ENCODE results near the gene SLX4IP. TPM values are rescaled to one million over a fixed set of nuclear protein-coding genes. Genes with fewer than 3 reads are reported as not detected.

Gene SLX4IP
- total RNA-seq, 3 donors from 2014 or later, result 5.7 to 9.7 (median 7.7) TPM

DNA sequence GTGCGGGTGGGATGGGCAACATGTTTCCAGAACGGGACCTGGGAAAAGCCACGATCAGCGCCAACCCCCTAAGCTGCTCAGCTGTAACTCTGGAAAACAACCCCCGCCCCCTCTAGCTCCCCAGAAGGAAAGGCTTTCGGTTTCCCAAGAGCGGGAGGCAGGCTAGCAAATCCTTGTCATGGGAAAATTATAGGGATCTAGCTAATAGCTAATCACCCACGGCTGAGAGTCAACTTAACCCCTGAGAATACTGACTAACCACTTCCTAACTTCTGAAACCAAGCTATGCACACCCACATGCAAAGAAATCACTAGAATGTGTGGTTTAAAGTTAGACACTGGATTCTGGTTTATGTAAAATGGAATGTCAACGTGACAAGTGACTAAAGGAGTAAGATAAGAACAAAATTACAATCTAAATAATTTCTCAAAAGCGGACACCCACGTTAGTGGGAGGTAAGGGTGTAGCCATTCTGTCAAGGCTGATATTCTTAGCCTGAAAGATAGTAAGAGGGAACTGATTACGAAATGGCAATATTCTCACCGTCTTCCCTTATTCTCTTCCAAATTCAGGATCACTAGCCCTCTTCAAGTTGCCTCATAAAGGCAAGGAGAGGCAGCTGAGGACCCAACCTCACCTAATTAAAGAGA, 218.6 kb downstream of the SLX4IP start:
- no peak overlapping the region for H3K4me3 ChIP-seq
- H3K9me3 ChIP-seq, result no peaks in the 10 kb centered on the region
- intact Hi-C loops (cut with DNase I, micrococcal nuclease), result no loop called here
- no peak for ATAC-seq
- peaks cover 3% of the 10 kb centered on the region for H3K36me3 ChIP-seq (ENCODE audit: low read depth)
- peaks cover 16% of the 10 kb centered on the region for H3K4me1 ChIP-seq (ENCODE audit: low read depth)
- peak in 1 of 3 donors; percentile 49 for DNase-seq
- no peak for TF ChIP-seq CTCF (IDR thresholded peaks at IDR 0.05)

- Histone ChIP-seq H3K4me1 (ENCODE audit: low read depth) (peaks cover 16% of the 10 kb centered on the region), H3K9me3 (no peaks in the 10 kb centered on the region), H3K36me3 (ENCODE audit: low read depth) (peaks cover 3% of the 10 kb centered on the region), H3K4me3 (no peak overlapping the region)
- intact Hi-C loops (cut with DNase I, micrococcal nuclease), result no loop called here
- no peak for TF ChIP-seq CTCF (IDR thresholded peaks at IDR 0.05)
- ATAC-seq (no peak), DNase-seq (no peak)
Measured at GRCh38 chr20:10654250-10654610, 219.1 kb downstream of the SLX4IP start.

GRCh38 chr20:10654630-10655029, 219.5 kb downstream of the SLX4IP start:
- Histone ChIP-seq H3K4me3 (no peak overlapping the region), H3K36me3 (ENCODE audit: low read depth) (peaks cover 3% of the 10 kb centered on the region), H3K9me3 (no peaks in the 10 kb centered on the region), H3K4me1 (ENCODE audit: low read depth) (peaks cover 16% of the 10 kb centered on the region)
- DNase-seq, result peak in 2 of 3 donors; percentile 44 to 48
- TF ChIP-seq CTCF (IDR thresholded peaks at IDR 0.05), result no peak
- ATAC-seq, result peak; percentile 90
- intact Hi-C loops (cut with DNase I, micrococcal nuclease), result no loop called here

DNA sequence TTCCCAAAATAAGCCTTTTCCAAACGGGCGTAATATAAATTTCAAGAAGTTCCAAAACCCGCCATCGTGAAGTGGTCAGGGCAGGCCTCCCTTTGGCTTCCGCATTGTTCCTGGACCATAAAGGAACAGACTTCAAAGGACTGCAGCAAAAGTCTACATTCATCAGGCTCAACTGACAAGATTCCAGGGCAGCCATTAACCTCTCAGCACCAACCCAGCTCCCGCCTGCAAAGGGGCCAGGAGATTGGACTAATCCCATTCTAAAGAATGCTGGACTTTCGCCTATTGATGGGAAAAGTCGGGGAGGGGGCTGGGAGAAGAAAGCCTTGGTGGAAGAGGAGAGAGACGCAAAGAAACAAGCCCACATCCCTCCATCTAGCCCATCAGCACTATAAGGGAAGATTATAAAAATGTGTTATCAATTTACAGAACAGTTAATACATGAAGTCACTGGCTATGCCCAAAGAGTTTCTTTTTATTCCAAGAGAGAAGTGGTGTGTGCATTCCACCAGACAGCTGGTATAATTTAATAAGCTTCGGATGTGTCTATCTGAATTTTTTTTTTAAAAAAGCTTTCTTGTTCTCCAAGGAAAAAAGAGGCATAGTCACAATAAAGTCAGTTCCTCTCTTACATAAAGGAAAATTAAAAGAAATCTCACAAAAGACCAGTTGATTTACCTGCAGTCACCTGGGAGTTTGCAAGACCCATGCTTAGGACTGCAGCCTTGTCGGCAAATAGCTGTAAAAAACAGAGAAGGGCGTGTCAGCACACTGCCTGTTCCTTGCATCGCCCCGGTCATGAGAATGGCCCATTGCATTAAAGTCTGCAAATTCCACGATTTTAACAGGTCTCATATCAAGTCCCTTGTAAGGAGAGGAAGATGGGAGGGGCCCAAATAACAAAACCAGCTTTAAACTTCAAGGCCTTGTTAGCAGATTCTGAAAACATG, 220.9 kb downstream of the SLX4IP start:
- TF ChIP-seq CTCF (IDR thresholded peaks at IDR 0.05), result no peak
- peaks cover 16% of the 10 kb centered on the region for H3K4me1 ChIP-seq (ENCODE audit: low read depth)
- no peak overlapping the region for H3K4me3 ChIP-seq
- intact Hi-C loops (cut with DNase I, micrococcal nuclease), result no loop called here
- no peaks in the 10 kb centered on the region for H3K9me3 ChIP-seq
- ATAC-seq (peak; percentile 42), DNase-seq (no peak)
- peaks cover 1% of the 10 kb centered on the region for H3K36me3 ChIP-seq (ENCODE audit: low read depth)

DNA sequence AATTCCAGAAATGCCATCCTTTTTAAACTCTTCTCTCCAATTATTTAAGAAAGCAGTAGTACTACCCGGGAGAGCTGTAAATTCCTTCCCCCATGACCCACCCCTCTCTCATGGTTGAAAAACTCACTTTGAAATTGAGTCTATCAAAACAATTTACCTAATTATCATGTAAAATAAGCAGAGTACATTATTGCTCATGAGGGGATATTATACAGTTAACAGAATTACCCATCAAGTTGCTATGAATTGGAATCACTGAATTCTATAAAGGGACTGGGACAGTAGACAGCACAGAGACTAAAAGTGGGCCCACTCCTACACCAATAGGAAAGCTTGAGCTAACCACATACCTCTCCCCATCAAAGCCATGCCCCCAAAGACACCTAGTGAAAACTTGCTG, 222.3 kb downstream of the SLX4IP start:
- Histone ChIP-seq H3K4me1 (ENCODE audit: low read depth) (peaks cover 16% of the 10 kb centered on the region), H3K36me3 (ENCODE audit: low read depth) (no peaks in the 10 kb centered on the region), H3K4me3 (no peak overlapping the region), H3K9me3 (no peaks in the 10 kb centered on the region)
- DNase-seq (no peak), ATAC-seq (no peak)
- no peak for TF ChIP-seq CTCF (IDR thresholded peaks at IDR 0.05)
- intact Hi-C loops (cut with DNase I, micrococcal nuclease), result no loop called here

All from mucosa of descending colon (tissue), 3 donors.